ENCODE data around the gene DPCD.
A peak's percentile ranks its signal among the peaks of the same experiment; 100 is the strongest.
"Not testable (repeated sequence)": the region's sequence is repeated elsewhere in the genome, so short reads cannot be mapped to it uniquely, and the experiment has no call there.

The DPCD gene

DNA sequence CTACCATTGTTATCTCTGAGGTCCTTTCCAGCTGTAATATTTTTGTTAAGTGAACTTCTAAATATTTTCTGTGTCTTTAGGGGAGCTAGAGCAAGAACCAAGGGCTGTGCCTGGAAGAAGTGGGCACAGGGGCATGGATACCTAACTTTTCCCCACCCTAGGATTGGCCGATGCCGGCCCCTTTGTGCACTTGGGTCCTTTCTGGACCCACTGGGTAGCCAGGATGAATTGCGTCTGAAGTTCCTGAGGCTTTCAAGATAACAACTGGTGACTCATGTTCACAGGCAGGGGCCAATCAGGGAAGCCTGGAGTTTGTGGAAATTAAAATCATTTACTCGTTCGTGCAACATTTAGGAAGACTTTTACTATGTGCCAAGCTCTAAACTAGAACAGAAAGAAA is 758 bp downstream of the DPCD start:
- DNase-seq, result no peak

DNA sequence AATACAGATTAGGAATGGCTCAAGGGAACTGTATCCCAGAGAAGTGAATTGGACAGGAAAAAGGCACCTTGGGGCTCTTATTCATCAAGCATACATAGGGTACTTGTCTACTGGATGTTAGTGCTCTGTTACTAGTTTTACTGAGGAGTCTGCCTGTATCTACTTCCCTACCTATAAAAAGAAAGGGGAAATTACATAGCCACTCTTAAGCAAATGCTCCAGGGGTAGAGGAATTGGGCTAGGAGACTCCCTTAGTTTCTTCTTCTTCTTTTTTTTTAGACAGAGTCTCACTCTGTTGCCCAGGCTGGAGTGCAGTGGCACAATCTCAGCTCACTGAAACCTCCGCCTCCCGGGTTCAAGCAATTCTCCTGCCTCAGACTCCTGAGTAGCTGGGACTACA is 5.2 kb downstream of the DPCD start:
- not testable (repeated sequence) for DNase-seq

DNA sequence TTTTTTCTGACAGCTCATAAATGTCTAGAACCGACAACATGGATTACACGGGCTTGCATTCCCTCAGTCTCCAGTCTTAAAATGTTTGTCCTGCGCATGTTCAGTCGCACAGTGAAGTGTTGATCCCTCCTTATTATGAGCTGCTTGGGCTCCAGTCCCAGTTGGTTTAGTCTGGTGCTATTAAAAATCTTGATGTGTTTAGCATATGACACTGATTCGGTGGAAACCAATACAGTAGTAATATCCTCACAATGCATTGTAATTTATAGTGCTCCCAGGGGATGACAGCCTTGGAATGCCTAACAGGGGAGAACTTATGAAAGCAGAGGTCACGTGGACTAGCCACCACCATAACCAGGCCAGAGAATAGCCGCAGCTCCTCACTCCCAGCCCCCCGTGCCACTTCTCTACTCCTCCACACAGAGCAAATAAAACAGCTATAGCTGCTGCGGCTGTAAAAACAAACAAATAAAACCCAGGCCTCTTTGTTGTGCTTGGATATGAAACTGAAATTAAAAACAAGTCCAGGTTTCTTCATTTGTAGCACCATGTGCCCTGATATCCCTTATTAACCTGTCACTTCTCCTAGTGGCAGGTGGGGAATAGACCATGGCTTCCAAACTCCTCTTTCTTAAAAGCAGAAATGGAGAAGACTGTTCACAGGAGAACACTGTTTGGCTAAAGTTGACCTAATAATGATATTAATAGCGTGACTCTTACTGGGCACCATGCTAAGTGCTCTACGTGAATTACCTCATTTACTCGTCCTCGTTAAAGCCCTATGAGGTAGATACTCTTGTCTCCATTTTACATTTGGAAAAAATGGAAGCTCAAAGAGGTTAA is 7.7 kb downstream of the DPCD start:
- no peak for DNase-seq

DNA sequence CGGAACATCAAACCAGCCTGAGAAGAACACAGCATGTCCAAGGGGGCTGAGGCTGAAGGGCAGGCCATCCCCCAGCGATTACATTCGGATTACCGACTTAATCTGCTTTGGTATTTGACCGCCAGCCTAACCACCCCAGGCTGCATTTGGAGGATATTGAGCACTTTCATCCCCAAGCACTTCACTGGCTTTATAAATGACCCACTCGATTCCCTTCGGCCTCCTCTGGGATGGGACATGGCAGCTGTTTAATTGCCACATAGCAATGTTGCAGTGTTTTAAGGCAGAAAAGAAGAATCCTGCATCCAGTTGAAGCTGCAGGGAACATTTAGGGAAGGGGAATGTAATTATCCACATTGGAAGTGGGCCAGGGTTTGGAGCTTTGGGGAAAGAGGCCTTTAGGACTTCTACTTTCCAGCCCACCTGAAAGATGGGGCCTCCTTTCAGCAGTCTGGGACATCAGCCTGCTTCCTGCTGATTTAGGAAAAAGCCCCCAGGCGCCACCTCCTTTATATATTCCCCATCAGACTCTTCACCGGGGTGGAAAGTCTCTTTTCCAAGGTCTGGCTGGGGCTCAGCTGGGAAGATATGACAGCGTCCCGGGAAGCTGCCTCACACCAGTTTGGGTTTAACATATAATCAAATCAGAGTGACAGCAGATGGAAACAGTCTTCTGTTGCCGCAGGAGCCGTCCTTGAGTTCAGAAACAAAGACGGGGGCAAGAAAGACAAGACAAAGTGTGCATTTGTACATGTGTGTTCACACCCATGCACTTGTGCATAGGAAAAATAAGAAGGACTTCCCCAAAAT is 9.2 kb downstream of the DPCD start:
- no peak for DNase-seq

DNA sequence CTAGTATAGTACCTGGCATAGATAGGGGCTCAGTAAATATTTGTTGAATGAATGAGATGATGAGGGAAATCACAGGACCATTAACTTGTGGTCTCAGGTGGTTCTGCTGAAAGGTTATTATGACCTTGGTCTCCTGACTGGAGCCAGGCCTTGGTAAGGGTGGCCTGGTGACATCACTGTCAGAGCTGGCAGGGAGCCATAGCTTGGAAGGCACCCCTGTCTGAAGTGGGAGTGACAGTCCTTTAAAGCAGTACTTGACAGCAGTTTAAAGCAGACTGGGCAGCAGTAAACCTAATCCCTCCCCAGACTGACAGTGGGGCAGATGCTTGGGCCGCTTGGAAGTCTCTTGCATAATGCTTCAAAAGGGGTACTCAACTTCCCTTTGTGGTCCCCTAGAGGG is 13.4 kb downstream of the DPCD start:
- peak; percentile 65 to 76 for DNase-seq

DNA sequence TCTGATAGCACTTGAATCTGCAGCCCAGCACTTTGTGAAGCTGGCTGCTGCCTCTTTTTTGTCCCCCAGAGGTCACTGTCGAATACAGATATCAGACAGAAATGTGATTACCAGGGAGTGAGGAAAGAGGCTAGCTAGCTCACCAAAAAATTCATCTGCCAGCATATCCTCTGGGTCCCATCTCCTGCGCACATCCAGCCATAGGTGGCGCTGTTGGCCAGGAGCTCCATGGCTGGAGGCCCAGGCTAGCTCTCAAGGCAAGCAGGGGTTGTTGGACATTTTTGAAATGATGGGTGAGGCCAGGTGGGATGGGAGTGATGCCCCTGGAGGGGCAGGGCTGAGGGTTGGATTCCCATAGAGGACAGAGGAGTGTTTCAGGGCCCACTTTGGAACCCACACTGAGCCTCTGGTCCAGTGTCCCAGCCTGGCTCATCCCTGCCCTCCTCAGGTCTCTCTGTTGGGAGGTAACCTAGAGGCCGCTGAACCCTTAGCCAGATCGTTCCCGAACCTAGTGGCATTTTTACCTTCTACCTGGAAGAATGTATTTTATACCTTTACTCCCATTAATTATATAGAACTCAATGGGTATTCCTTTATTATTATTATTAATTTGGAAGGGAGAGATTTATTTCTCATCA is 14.8 kb downstream of the DPCD start:
- peak; percentile 68 to 77 for DNase-seq

DNA sequence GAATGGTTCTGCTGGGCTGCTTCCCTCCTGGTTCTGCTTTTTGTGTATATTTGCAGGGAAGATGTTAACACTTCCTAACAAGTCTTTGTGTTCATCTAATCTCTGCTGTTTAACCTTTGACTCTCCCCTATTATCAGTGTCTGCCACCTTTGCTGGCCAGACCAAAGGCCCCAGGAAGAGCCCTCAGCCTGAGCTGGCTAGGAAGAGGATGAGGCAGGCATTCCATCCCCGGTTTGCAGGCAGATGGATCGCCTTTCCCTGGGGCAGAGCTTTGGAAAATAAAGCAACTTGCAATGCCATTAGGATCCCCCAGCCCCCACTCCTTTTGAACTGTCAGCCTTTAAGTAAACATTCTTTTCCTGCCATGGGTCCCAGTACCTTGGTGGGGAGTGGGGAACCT is 19.0 kb downstream of the DPCD start:
- no peak for DNase-seq

DNA sequence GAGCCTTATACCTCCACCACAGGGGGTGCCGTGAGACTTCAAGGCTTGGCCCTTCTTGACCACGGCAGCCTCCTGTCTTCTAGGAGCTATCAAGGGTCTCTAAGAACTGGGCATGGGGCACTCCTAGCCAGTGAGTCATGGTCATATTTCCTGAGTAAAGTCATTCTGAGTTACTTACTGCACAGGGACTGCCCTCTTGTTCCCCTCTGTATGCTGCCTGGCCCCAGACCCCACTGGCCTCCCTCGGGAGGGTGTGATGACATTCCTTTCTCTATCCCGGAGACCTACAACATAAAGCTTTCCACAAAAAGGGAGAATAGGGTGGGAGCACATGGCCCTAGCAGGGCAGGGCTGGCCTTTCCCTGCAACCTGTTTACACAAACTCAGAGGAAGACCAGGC is 21.4 kb downstream of the DPCD start:
- no peak for DNase-seq

DNA sequence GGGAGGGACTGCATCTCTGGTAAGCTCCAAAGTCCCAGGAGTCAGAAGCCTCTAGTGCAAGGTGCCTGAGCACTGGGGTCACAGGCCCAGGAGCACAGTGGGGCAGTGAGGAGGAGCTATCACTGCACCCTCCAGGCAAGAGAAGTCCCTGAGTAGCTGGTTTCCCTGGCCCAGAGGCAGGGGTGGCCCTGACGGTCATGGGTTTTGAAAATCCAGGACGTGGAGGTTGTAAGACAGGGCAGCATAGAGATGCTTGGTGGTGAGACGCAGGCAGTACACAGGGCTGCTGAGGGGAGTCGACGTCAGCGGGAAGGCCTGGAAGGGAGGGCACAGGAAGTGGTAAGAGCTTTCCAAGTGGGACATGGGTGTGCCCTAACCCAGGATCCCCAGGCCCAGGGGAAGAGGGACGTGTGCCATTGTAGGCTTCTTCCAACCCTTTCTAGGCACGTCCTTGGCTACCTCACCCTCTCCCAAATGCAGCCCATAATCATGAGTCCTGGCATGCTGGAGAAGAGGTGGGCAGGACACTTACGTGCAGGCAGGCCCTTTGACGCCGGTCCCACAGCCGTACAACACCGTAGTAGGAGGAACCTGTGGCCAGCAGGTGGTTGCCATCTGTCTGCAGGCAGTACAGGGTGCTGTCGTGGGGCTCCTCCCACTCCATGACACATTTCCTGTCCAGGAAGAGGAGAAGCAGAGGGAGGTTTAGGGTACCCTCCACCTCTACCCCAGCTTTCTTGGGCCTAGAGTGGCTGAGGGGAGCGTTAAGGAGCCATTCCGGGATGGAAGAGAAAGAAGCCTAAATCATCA is 23.2 kb downstream of the DPCD start:
- DNase-seq, result no peak

DNA sequence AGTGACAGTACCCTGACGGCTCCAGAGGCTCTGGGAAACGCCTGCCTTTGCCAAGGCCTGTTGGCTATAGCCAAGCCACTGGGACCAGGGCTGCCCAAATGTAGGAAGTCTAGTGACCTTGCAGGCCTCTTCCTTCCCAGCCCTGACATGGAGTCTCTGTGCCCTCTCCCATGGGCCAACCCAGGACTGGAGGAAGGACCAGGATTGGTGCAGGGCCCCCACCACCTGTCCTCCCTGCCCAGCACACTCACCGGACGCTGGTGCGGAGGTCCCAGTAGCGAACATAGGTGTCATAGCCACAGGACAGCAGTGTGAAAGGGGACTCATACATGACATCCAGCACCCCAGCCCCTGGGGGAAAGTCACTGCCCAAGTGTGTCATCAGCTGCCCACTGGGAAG is 24.0 kb downstream of the DPCD start:
- DNase-seq, result no peak

DNA sequence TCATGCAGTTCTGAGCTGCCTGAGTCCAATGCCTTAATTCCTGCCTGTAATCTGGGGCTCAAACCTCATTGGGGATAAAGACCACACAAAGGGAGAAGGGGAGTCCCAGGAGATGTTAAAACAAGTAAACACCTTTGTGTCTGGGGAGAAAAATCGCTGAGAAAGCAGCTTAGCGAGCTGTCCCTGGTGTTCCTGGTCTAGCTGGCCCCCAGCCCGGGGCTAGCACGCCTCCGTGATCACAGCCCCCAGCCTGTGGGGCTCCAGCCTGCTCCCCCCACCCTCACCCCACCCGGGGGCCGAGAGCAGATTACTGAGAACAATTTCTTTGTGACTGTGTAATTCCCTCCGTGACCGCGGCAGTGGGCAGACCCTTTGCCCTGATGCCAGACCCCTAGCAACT is 24.8 kb downstream of the DPCD start:
- no peak for DNase-seq

DNA sequence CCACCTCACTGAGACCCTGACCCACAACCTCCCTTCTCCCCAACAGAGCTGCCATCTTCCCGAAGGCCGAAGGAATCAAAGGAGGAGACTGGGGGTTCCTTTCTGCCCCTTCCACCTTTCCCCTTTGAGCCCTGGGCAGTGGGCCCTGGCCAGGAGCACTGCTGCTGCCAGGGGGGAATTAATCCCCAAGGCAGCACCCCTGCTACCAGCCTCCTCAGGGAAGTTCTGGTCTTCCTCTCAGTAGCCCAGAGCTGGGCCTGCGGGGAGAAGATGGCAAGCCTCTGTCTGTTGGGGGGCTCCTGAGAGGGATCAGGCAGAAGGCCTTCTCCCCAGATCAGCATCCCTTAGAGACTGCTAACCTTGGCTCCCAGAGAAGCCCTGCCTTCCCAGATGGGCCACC is 25.5 kb downstream of the DPCD start:
- no peak for DNase-seq

DNA sequence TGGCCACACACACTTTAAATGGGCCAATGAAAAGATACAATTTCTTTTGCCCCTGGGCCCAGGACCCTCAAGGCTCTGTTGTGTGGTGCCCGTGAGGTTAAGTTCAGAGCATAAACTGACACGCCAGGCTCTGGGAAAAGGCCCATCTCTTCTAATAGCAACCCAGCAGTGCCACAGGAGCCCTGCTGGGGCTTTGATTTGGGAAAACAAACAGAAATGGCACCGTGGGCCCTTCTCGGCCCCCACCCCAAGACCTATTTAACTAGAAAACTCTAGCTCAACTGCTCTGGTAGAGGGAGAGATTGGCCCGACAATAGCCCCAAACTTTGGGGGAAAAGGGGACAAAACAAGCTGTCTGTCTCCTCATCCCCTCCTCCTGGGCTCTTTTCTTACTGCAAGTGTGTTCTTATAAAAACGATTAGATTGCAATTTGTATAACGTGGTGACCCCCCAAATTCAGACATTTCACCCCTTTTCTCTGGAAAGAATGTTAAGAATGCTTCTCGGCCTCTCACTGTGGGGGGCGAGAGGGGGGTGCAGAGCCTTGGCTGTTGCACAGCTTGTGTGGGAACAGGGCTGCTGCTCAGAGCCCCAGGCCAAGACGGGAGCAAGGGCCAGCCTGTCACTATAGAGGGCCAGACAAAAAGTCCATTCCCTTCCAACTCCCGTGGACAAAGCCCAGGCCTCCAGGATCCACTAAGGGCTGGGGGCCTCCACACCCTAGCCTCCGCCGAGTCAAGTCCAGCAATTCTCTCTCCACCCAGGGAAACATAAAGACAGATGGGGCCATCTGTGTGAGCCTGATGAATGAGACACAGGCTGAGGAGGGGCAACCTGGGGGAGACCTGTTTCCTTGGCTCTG is 26.8 kb downstream of the DPCD start:
- no peak for DNase-seq

DNA sequence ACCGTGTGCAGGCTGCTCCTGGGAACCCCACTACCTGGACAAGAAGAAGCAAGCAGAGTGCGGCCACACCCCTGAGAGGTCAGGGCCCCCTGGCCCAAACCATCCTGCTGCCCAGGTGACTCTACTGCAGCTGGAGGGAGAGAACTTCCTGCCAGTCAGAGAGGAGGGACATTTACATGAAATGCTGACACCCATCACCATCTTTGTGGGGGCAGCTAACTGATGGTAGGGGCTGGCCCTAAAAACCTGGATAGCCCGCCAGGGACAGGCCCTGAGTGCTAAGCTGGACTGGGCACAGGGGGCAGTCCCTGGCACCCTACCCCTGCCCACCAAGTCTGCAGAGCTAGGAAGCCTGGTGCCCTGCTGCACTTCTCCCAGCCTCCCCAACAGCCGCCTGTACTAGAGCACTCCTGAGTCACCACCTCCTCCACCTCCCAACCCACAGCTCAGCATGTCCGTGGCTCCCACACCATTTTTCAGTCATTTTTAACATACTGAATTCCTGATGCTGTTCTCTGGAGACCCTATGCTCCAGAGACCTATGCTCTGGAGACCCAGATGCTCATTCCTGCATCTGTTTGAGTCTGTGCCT is 27.5 kb downstream of the DPCD start:
- DNase-seq, result no peak

DNA sequence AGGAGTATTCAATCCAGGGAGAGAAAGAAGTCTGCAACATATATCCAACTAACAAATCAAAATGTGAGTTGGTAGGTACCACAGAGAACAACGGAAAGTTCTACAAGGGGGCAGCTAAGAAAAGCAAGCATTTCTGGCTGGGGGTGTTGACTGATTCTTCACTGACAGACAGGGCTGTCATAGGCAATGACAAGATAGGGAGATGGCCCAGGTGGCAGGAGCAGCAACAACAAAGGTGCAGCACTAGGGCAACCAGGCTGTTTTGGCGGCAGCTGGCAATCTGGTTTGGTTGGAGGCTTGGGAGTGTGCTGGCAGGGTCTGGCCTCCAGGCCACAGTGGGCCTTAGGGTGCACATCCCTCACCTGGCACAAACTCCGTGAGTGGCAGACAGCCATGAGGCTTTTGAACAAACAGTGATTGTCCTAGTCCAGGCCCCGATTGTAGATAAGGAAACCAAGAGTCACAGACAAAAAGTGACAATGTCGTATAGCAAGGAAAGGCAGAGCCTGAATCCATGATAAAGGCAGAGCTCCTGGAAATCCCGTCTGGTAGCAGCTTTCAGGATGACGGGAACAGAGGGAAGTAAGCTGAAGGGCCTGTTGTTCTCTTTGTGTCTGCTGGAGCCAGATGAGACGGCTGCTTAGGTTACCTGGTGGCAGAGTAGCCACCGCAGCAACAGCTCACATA is 28.4 kb downstream of the DPCD start:
- DNase-seq, result no peak

DNA sequence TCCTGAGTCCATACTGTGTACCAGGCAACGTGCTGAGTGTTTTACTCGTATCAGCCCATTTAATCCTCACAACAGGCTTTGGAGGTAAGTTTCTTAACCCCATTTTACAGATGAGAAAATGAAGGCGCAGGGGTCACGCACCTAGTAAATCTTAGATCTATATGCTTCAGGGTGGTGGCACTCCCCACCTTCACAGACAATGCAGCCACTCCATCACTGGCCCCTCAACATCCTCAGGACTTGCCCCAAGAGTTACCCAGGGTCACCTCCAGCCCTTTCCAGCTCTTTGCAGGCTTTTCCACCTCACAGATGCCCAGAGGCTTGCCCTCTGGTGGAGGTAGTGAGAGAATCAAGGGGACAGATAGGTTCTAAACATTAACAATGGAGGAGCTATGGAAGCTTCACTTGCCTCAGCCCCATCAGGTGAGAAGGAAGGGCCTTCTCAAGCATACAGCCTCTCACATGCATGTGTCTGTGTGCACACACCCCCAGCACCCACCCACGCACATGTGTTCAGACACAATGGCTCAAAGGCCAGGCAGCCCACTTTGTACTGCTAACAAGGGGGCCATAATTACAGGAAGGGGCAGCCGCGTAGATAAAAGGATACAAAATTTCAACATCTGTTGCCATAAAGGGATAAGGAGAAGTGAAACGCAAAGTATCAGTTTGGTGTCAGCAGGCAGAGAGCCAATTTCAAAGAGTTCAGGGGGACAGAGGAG is 29.1 kb downstream of the DPCD start:
- DNase-seq, result no peak

DNA sequence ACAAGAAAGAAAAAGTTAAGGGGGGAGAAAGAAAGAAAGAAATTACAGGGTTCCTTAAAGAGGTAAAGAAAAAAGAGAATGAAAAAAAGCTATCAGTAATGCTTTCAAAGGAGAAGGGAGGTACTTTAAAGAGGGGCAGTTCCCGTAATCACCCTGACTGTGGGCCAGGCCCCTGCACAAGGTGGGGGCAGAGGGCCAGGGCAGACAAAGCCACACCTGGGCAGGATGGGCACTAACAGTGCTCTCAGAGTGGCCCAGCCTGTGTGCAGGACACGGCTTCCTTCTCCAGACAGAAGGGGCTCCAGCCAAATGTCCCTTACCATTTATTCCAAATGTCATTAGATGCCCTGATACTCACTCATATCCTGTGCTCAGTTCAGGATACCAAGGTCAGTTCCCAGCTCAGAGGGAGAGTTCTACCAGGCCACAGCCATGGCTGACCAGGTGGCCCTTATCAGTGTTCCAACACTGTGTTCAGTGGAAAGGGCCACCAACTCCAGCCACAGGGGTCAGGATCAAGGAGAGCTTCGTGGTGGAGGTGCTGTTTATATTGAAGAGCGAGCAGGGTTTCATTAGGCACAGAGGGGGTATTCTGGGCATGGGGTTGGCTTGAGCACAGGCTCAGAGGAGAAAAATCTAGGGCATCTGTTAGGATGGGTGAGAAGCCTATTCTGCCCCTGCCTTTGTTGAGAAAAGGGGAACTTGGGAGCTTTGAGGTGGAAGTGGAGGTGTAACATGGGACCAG is 29.9 kb downstream of the DPCD start:
- DNase-seq, result no peak

DNA sequence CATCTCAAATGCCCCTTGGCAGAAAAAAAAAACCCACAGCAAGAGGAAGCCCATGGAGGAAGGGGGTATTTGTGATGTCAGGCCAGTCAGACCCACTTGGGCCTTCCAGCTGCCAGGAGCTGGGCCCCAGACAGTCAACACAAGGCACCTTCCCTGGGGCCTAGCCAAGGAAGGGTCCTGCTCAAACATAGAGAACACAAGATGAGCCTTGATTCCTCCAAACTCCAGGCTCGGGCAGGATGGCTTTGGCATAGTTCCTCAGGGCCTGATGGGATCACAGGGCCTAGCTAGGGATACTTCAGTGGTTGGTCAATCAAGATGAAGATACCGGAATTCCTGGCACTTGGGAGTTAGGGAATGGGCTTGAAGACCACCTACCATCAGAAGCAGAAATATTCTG is 30.8 kb downstream of the DPCD start:
- DNase-seq, result no peak

DNA sequence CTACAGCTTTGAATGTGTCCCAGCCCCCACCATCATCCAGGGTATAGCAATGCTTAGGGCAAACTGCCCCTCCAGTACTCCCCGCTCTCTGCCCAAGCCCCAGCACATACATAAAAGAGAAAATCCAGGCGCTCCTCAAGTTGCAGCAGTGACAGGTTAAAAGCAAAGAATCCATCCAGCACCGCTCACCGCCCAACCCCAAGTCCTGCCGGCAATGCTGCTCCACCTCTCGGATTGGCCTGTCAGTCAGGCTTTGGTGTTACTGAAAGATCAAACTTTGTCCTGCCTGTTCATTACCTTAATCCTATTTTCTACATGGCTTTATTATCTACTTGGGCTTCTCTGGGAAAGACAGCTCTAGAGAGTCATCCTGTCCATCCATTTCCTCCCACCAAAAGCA is 31.9 kb downstream of the DPCD start:
- DNase-seq, result no peak

DNA sequence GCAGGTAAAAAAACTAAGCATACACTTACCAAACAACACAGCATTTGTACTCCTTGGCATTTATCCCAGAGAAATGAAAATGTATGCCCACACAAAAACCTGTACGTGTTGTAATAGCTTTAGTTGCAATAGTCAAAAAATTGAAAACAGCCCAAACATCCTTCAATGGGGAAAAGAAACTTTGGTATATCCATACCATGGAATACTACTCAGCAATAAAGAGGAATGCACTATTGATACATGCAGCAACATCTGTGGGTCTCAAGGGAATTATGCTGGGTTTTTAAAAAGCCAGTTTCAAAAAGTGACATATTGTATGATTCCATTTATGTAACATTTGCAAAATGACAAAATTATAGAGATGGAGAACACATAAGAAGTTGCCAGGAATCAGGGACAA is 35.4 kb downstream of the DPCD start:
- DNase-seq, result no peak
